ENCODE data around the gene TEAD4.
A peak's percentile ranks its signal among the peaks of the same experiment; 100 is the strongest.

- TF ChIP-seq EZH2 (IDR thresholded peaks at IDR 0.05; ENCODE audit: low read depth, unreplicated experiment), result no peak
- TF ChIP-seq, protein P1, sequence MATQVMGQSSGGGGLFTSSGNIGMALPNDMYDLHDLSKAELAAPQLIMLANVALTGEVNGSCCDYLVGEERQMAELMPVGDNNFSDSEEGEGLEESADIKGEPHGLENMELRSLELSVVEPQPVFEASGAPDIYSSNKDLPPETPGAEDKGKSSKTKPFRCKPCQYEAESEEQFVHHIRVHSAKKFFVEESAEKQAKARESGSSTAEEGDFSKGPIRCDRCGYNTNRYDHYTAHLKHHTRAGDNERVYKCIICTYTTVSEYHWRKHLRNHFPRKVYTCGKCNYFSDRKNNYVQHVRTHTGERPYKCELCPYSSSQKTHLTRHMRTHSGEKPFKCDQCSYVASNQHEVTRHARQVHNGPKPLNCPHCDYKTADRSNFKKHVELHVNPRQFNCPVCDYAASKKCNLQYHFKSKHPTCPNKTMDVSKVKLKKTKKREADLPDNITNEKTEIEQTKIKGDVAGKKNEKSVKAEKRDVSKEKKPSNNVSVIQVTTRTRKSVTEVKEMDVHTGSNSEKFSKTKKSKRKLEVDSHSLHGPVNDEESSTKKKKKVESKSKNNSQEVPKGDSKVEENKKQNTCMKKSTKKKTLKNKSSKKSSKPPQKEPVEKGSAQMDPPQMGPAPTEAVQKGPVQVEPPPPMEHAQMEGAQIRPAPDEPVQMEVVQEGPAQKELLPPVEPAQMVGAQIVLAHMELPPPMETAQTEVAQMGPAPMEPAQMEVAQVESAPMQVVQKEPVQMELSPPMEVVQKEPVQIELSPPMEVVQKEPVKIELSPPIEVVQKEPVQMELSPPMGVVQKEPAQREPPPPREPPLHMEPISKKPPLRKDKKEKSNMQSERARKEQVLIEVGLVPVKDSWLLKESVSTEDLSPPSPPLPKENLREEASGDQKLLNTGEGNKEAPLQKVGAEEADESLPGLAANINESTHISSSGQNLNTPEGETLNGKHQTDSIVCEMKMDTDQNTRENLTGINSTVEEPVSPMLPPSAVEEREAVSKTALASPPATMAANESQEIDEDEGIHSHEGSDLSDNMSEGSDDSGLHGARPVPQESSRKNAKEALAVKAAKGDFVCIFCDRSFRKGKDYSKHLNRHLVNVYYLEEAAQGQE (IDR thresholded peaks at IDR 0.05; ENCODE audit: unreplicated experiment), result no peak
- TF ChIP-seq, protein P2, sequence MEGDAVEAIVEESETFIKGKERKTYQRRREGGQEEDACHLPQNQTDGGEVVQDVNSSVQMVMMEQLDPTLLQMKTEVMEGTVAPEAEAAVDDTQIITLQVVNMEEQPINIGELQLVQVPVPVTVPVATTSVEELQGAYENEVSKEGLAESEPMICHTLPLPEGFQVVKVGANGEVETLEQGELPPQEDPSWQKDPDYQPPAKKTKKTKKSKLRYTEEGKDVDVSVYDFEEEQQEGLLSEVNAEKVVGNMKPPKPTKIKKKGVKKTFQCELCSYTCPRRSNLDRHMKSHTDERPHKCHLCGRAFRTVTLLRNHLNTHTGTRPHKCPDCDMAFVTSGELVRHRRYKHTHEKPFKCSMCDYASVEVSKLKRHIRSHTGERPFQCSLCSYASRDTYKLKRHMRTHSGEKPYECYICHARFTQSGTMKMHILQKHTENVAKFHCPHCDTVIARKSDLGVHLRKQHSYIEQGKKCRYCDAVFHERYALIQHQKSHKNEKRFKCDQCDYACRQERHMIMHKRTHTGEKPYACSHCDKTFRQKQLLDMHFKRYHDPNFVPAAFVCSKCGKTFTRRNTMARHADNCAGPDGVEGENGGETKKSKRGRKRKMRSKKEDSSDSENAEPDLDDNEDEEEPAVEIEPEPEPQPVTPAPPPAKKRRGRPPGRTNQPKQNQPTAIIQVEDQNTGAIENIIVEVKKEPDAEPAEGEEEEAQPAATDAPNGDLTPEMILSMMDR (conservative IDR thresholded peaks at IDR 0.05; ENCODE audit: low read depth in 2 of 2), result no peak
- TF ChIP-seq POLR2AphosphoS5 (IDR thresholded peaks at IDR 0.05; ENCODE audit: low read depth), result peak; percentile 26; the same call in 1 of the 2 replicates
- no peak for TF ChIP-seq NANOG (IDR thresholded peaks at IDR 0.05; ENCODE audit: borderline replicate concordance)
- TF ChIP-seq, protein P3, sequence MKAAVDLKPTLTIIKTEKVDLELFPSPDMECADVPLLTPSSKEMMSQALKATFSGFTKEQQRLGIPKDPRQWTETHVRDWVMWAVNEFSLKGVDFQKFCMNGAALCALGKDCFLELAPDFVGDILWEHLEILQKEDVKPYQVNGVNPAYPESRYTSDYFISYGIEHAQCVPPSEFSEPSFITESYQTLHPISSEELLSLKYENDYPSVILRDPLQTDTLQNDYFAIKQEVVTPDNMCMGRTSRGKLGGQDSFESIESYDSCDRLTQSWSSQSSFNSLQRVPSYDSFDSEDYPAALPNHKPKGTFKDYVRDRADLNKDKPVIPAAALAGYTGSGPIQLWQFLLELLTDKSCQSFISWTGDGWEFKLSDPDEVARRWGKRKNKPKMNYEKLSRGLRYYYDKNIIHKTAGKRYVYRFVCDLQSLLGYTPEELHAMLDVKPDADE (IDR thresholded peaks at IDR 0.05), result no peak
Observed at GRCh38 chr12:2958432-2959191, 585 bp upstream of the TEAD4 start.
